ENCODE results near the gene PSMC3IP.

Gene PSMC3IP

GRCh38 chr17:42603318-42603717 is 25.8 kb upstream of the PSMC3IP start:
- TF ChIP-seq CTCF (IDR thresholded peaks at IDR 0.05; ENCODE audit: low read depth, low read length, missing control alignments): no peak
- no peak for DNase-seq (ENCODE audit: low read depth)
- no peak overlapping the region for H3K4me3 ChIP-seq (ENCODE audit: low read depth, low read length)

- DNase-seq (ENCODE audit: low read depth): no peak
- TF ChIP-seq CTCF (IDR thresholded peaks at IDR 0.05; ENCODE audit: low read depth, low read length, missing control alignments): no peak
- H3K4me3 ChIP-seq (ENCODE audit: low read depth, low read length): no peak overlapping the region
These were observed 21.4 kb upstream of the PSMC3IP start for GRCh38 chr17:42598905-42599304.

- TF ChIP-seq CTCF (IDR thresholded peaks at IDR 0.05; ENCODE audit: low read depth, low read length, missing control alignments): no peak
- no peak for DNase-seq (ENCODE audit: low read depth)
- no peak overlapping the region for H3K4me3 ChIP-seq (ENCODE audit: low read depth, low read length)
These were observed 18.9 kb upstream of the PSMC3IP start for GRCh38 chr17:42596386-42596785.

GRCh38 chr17:42591411-42591810 is 13.9 kb upstream of the PSMC3IP start:
- DNase-seq (ENCODE audit: low read depth): no peak
- no peak overlapping the region for H3K4me3 ChIP-seq (ENCODE audit: low read depth, low read length)
- TF ChIP-seq CTCF (IDR thresholded peaks at IDR 0.05; ENCODE audit: low read depth, low read length, missing control alignments): no peak

- no peak overlapping the region for H3K4me3 ChIP-seq (ENCODE audit: low read depth, low read length)
- no peak for TF ChIP-seq CTCF (IDR thresholded peaks at IDR 0.05; ENCODE audit: low read depth, low read length, missing control alignments)
- no peak for DNase-seq (ENCODE audit: low read depth)
These were observed 13.4 kb upstream of the PSMC3IP start for GRCh38 chr17:42590886-42591285.

- no peak for DNase-seq (ENCODE audit: low read depth)
- peak overlapping the region; percentile 22 for H3K4me3 ChIP-seq (ENCODE audit: low read depth, low read length)
- TF ChIP-seq CTCF (IDR thresholded peaks at IDR 0.05; ENCODE audit: low read depth, low read length, missing control alignments): no peak
These were observed 9.1 kb upstream of the PSMC3IP start for GRCh38 chr17:42586514-42587230.

GRCh38 chr17:42585353-42585752 is 7.8 kb upstream of the PSMC3IP start:
- no peak overlapping the region for H3K4me3 ChIP-seq (ENCODE audit: low read depth, low read length)
- no peak for DNase-seq (ENCODE audit: low read depth)
- TF ChIP-seq CTCF (IDR thresholded peaks at IDR 0.05; ENCODE audit: low read depth, low read length, missing control alignments): no peak

Data from GM12864 (cell line).